HG02759 (cell line): Measurements from ENCODE around the gene CUX1.
"Not testable (repeated sequence)": the region's sequence is repeated elsewhere in the genome, so short reads cannot be mapped to it uniquely, and the experiment has no call there.

ENCODE experiments used
- ATAC-seq: cut with Tn5 transposase; IDR thresholded peaks from one replicate; pipeline ENCODE4 v1.9.1; 2021; ENCODE audit warnings: mild to moderate bottlenecking, moderate library complexity; ENCODE audit not compliant: unreplicated experiment

CUX1 gene

GRCh38 chr7:101867265-101867664, 49.8 kb downstream of the CUX1 start:
- ATAC-seq, result no peak

- ATAC-seq, result not testable (repeated sequence)
Measured at GRCh38 chr7:101867681-101868080, 50.3 kb downstream of the CUX1 start.

- ATAC-seq, result no peak
Measured at GRCh38 chr7:101868191-101868950, 50.9 kb downstream of the CUX1 start.

GRCh38 chr7:101869026-101869900, 51.8 kb downstream of the CUX1 start:
- no peak for ATAC-seq

GRCh38 chr7:101869901-101870290, 52.5 kb downstream of the CUX1 start:
- ATAC-seq, result no peak

- no peak for ATAC-seq
Measured at GRCh38 chr7:101870361-101871062, 53.1 kb downstream of the CUX1 start.

- ATAC-seq, result no peak
Measured at GRCh38 chr7:101871351-101871750, 53.9 kb downstream of the CUX1 start.

- no peak for ATAC-seq
Measured at GRCh38 chr7:101874028-101874427, 56.6 kb downstream of the CUX1 start.

- no peak for ATAC-seq
Measured at GRCh38 chr7:101875283-101875846, 57.9 kb downstream of the CUX1 start.

GRCh38 chr7:101877882-101878591, 60.6 kb downstream of the CUX1 start:
- no peak for ATAC-seq

GRCh38 chr7:101878938-101879337, 61.5 kb downstream of the CUX1 start:
- no peak for ATAC-seq

- no peak for ATAC-seq
Measured at GRCh38 chr7:101879565-101879964, 62.1 kb downstream of the CUX1 start.

- ATAC-seq, result no peak
Measured at GRCh38 chr7:101880282-101881054, 63.0 kb downstream of the CUX1 start.

- ATAC-seq, result no peak
Measured at GRCh38 chr7:101882005-101882421, 64.6 kb downstream of the CUX1 start.

GRCh38 chr7:101882595-101883564, 65.5 kb downstream of the CUX1 start:
- no peak for ATAC-seq

- ATAC-seq, result peak; percentile 40
Measured at GRCh38 chr7:101884671-101885596, 67.5 kb downstream of the CUX1 start.

- ATAC-seq, result no peak
Measured at GRCh38 chr7:101885597-101885955, 68.2 kb downstream of the CUX1 start.

GRCh38 chr7:101887352-101887751, 69.9 kb downstream of the CUX1 start:
- not testable (repeated sequence) for ATAC-seq
